GM13977 (cell line): ENCODE results near the gene CBX7.
A peak's percentile ranks its signal among the peaks of the same experiment; 100 is the strongest.

Source experiments
- DNase-seq: peaks from one replicate; pipeline ENCODE4 v3.0.0; 2012; ENCODE audit warnings: low spot score
- in situ Hi-C: fragments of 300-500 bp; cut with MboI; formaldehyde crosslinking; loops from one replicate; pipeline ENCODE4 v1.12.0; 2022; ENCODE audit warnings: low sequenced_read_pairs, low pct_unique_long_range_greater_than_20kb, mixed read lengths, inconsistent platforms; ENCODE audit not compliant: unreplicated experiment
- TF ChIP-seq, protein P1 (sequence below): IDR thresholded peaks from 2 replicates; pipeline ENCODE4 v1.5.1; 2012; ENCODE audit warnings: mild to moderate bottlenecking, control low read depth; ENCODE audit not compliant: insufficient read depth; ENCODE audit errors: extremely low read depth, missing control alignments

Gene CBX7

DNA sequence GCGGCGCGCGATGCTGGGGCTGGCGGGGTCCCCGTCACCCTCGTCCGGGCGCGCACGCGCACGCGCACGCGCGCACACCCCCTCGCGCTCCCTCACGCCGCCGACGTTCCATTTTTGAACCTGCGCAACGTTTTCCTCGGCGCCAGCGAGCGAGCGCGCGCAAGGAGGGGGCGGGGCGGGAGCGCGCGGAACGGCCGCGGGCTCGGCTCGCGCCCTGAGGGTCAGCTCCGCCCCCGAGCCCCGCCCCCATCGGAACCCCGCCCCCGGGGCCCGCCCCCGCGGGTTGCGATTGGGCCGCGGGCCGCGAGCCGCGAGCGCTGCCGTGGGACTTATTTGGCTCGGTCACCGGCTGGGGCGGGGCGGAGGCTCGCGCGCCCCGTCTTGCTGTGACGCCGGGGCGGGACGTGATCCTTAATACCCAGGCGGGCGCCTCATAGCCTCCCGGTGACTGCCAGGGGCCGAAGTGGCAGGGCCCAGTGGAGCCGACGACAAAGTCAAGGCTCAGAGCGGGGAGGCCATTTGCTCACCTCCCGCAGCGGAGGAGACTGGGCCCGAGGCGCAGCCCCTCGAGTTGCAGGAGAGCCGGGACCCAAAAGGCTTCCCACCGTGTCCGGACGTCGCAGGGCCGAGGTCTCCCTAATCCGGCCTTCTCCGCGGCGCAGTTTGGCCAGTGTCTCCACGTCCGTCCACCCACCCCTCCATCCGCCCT lies at the start of gene CBX7:
Gene CBX7, minus strand, starts transcription at position 170 of the 709 bp plus-strand sequence. CDS start 236 bp downstream, outside the sequence.
- in situ Hi-C loops, result no loop called here
- TF ChIP-seq, protein P1, sequence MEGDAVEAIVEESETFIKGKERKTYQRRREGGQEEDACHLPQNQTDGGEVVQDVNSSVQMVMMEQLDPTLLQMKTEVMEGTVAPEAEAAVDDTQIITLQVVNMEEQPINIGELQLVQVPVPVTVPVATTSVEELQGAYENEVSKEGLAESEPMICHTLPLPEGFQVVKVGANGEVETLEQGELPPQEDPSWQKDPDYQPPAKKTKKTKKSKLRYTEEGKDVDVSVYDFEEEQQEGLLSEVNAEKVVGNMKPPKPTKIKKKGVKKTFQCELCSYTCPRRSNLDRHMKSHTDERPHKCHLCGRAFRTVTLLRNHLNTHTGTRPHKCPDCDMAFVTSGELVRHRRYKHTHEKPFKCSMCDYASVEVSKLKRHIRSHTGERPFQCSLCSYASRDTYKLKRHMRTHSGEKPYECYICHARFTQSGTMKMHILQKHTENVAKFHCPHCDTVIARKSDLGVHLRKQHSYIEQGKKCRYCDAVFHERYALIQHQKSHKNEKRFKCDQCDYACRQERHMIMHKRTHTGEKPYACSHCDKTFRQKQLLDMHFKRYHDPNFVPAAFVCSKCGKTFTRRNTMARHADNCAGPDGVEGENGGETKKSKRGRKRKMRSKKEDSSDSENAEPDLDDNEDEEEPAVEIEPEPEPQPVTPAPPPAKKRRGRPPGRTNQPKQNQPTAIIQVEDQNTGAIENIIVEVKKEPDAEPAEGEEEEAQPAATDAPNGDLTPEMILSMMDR, result no peak
- DNase-seq, result peak; percentile 99

DNA sequence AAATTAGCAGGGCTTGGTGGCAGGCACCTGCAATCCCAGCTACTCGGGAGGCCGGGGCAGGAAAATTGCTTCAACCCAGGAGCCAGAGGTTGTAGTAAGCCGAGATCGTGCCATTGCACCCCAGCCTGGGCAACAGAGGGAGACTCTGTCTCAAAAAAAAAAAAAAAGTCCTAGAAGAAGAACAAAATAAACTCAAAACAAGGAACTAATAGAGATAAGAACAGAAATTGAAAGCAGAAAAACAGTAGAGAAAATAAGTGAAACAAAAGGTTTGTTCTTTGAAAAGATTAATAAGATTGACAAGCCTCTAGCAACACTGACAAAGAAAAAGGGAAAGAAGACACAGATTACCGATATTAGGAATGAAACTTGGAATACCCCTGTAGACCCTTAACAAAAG lies 45.1 kb upstream of the CBX7 start:
- DNase-seq, result no peak
- TF ChIP-seq, protein P1, result no peak
- in situ Hi-C loops, result no loop called here

DNA sequence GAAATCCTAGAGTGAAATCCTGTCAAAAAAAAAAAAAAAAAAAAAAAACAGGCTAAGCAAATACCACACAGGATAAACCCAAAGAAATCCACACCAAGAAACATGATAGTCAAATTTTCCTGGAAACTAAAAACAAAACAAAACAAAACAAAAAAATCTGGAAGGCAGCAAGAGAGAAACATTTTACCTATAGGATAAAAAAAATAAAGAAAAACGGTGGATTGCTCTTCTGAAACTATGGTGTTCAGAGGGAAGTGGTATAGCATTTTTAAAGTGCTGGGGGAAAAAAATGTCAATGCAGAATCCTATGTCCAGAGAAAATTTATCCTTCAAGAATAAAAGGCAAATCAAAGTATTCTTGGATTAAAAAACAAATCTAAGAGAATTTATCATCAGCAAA lies 41.6 kb upstream of the CBX7 start:
- TF ChIP-seq, protein P1, result no peak
- no peak for DNase-seq
- in situ Hi-C loops, result no loop called here

DNA sequence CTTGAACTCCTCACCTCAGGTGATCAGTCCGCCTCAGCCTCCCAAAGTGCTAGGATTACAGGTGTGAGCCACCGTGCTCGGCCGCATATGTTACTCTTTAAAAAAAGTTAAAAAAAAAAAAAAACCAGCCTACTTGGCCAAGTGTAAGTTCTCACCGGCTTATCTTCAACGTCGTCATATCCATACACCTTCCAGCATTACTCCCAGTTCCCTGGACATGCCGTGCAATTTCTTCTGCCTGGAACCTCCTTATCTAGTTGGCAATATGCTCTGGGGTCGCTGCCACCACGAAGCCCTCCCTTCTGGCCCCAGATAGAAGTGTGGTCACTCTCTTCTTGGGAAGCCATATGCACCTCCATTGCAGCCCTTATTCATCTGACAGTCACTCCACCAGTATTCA lies 36.3 kb upstream of the CBX7 start:
- TF ChIP-seq, protein P1, result no peak
- no peak for DNase-seq
- in situ Hi-C loops, result no loop called here

DNA sequence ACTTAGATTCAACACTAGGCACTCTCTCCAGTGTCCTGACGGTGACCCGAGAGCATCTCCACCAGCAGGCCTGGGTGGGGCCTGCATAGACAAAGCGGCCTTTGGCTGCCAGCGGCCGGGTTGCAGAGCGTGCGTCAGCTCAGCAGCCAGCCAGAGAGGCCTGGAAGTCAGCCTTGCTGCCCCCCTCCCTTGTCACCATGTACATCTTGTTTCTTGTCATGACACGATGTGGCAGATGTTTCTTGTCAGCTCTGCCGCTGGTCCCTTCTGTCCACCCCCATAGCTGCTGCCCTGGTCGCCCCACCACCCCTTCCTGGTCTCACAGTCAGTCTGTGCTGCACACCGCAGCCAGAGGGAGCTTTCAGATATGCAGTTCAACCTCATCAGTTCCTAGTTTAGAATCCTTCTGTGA lies 33.1 kb upstream of the CBX7 start:
- TF ChIP-seq, protein P1, result no peak
- no peak for DNase-seq
- in situ Hi-C loops, result no loop called here

DNA sequence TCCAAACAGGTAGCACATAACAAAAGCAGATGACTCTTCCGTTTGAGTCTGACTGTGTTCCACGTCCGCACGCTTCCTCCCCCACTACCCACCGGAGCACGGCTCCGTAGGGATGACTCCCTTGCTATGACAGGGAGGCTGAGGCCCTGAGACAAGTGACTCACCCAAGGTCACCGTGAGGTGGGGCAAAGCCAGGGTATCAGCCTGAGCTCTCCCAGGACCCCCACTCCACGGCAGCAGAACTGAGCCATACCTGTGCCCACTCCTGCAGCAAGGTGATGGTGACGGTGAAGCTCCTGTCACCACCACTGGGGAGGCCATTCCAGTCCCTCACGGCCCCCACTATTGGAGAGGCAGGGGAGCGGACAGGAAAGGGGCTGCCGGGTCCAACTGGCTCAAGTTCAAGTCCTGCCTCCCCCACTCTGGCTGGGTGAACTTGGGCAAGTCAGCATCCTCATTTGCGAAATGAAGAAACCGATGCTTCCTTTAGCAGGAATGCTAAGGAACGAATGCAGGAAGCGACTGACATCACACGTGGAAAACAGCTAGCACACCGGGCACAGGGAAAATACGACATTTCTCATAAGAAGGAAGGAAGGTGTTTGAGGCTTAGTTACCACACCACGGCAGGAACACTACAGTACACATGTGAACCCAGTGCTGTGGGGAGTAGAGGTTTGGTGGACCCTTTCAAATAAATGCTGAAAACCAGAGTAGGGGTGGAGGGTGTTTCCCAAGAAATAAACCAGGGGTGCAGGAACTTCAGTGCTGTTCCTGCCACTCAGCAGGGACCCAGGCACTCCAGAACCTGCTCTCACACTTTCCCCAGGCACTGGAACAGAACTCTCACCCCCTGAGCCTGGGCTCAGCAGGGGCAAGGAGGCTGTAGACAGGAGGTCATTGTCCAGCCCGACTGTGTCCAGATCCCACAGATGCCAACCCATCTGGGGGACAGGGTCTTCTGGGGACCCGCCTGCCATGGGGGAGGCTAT lies 32.4 kb upstream of the CBX7 start:
- in situ Hi-C loops, result no loop called here
- DNase-seq, result no peak
- TF ChIP-seq, protein P1, result no peak
